Muscle layer of duodenum (tissue), 2 donors: ENCODE results near the gene SGIP1.
"Not testable (repeated sequence)": the region's sequence is repeated elsewhere in the genome, so short reads cannot be mapped to it uniquely, and the experiment has no call there.

Experiments used
- H3K27ac ChIP-seq: one replicate; pipeline ENCODE4 v1.7.0; 2013; ENCODE audit warnings: mild to moderate bottlenecking, low read length
- H3K27me3 ChIP-seq: one replicate; pipeline ENCODE4 v1.7.0; 2013; ENCODE audit warnings: low read depth, mild to moderate bottlenecking, control low read depth, low read length
- H3K36me3 ChIP-seq, 2 donors: one replicate each; pipeline ENCODE4 v1.7.0; 2013; ENCODE audit warnings: low read length in 2 of 2, control low read depth in 1 of 2, mild to moderate bottlenecking in 1 of 2; ENCODE audit not compliant: insufficient read depth in 2 of 2, control insufficient read depth in 1 of 2
- H3K4me1 ChIP-seq, 2 donors: one replicate each; pipeline ENCODE4 v1.7.0; 2013; ENCODE audit warnings: low read length in 2 of 2, mild to moderate bottlenecking in 2 of 2, control low read depth in 1 of 2, moderate library complexity in 1 of 2; ENCODE audit not compliant: insufficient read depth in 2 of 2, control insufficient read depth in 1 of 2
- H3K4me3 ChIP-seq, 2 donors: one replicate each; pipeline ENCODE4 v1.7.0; 2013; ENCODE audit warnings: low read length in 2 of 2, low read depth in 1 of 2, mild to moderate bottlenecking in 1 of 2
- H3K9me3 ChIP-seq, 2 donors: one replicate each; pipeline ENCODE4 v1.7.0; 2013; ENCODE audit warnings: low read length in 2 of 2, control low read depth in 1 of 2, mild to moderate bottlenecking in 1 of 2; ENCODE audit not compliant: control insufficient read depth in 1 of 2
- donor health status: healthy.

Gene SGIP1

GRCh38 chr1:66711420-66711819 lies 177.5 kb downstream of the SGIP1 start:
- Histone ChIP-seq H3K4me3 (no peak overlapping the region), H3K9me3 (no peaks in the 10 kb centered on the region), H3K27me3 (no peaks in the 10 kb centered on the region), H3K4me1 (no peaks in the 10 kb centered on the region), H3K36me3 (no peaks in the 10 kb centered on the region), H3K27ac (no peak overlapping the region)

- Histone ChIP-seq H3K4me3 (no peak overlapping the region), H3K27ac (no peak overlapping the region), H3K9me3 (no peaks in the 10 kb centered on the region), H3K4me1 (no peaks in the 10 kb centered on the region), H3K27me3 (no peaks in the 10 kb centered on the region), H3K36me3 (no peaks in the 10 kb centered on the region)
Measured at GRCh38 chr1:66712839-66713238, 178.9 kb downstream of the SGIP1 start.

GRCh38 chr1:66723985-66724384 lies 190.0 kb downstream of the SGIP1 start:
- Histone ChIP-seq H3K27ac (no peak overlapping the region), H3K36me3 (peaks cover 0 to 4% of the 10 kb centered on the region in 2 donors), H3K4me3 (no peak overlapping the region), H3K27me3 (no peaks in the 10 kb centered on the region), H3K9me3 (no peaks in the 10 kb centered on the region), H3K4me1 (no peaks in the 10 kb centered on the region)

GRCh38 chr1:66725885-66726665 lies 192.1 kb downstream of the SGIP1 start:
- H3K27me3 ChIP-seq: no peaks in the 10 kb centered on the region
- H3K27ac ChIP-seq: no peak overlapping the region
- H3K4me1 ChIP-seq: no peaks in the 10 kb centered on the region
- H3K4me3 ChIP-seq: no peak overlapping the region
- H3K36me3 ChIP-seq: peaks cover 0 to 13% of the 10 kb centered on the region in 2 donors
- H3K9me3 ChIP-seq: no peaks in the 10 kb centered on the region

- H3K4me1 ChIP-seq: no peaks in the 10 kb centered on the region
- H3K4me3 ChIP-seq: no peak overlapping the region
- peaks cover 0 to 9% of the 10 kb centered on the region in 2 donors for H3K36me3 ChIP-seq
- H3K27me3 ChIP-seq: no peaks in the 10 kb centered on the region
- H3K9me3 ChIP-seq: no peaks in the 10 kb centered on the region
- no peak overlapping the region for H3K27ac ChIP-seq
Measured at GRCh38 chr1:66728021-66728420, 194.1 kb downstream of the SGIP1 start.

GRCh38 chr1:66728716-66729115 lies 194.8 kb downstream of the SGIP1 start:
- not testable (repeated sequence) for H3K27ac ChIP-seq, H3K36me3 ChIP-seq, H3K9me3 ChIP-seq, H3K27me3 ChIP-seq, H3K4me3 ChIP-seq, H3K4me1 ChIP-seq

GRCh38 chr1:66729119-66729518 lies 195.2 kb downstream of the SGIP1 start:
- H3K27me3 ChIP-seq: no peaks in the 10 kb centered on the region
- no peaks in the 10 kb centered on the region for H3K9me3 ChIP-seq
- no peak overlapping the region for H3K27ac ChIP-seq
- H3K4me3 ChIP-seq: no peak overlapping the region
- H3K4me1 ChIP-seq: no peaks in the 10 kb centered on the region
- peaks cover 0 to 9% of the 10 kb centered on the region in 2 donors for H3K36me3 ChIP-seq

GRCh38 chr1:66729523-66729922 lies 195.6 kb downstream of the SGIP1 start:
- H3K36me3 ChIP-seq: peaks cover 0 to 9% of the 10 kb centered on the region in 2 donors
- no peaks in the 10 kb centered on the region for H3K9me3 ChIP-seq
- no peak overlapping the region for H3K4me3 ChIP-seq
- H3K27me3 ChIP-seq: no peaks in the 10 kb centered on the region
- H3K4me1 ChIP-seq: no peaks in the 10 kb centered on the region
- H3K27ac ChIP-seq: no peak overlapping the region

- H3K4me3 ChIP-seq: no peak overlapping the region
- no peaks in the 10 kb centered on the region for H3K4me1 ChIP-seq
- no peaks in the 10 kb centered on the region for H3K27me3 ChIP-seq
- peaks cover 0 to 9% of the 10 kb centered on the region in 2 donors for H3K36me3 ChIP-seq
- no peak overlapping the region for H3K27ac ChIP-seq
- no peaks in the 10 kb centered on the region for H3K9me3 ChIP-seq
Measured at GRCh38 chr1:66730462-66730861, 196.5 kb downstream of the SGIP1 start.

- H3K4me3 ChIP-seq: no peak overlapping the region
- H3K9me3 ChIP-seq: no peaks in the 10 kb centered on the region
- H3K27me3 ChIP-seq: no peaks in the 10 kb centered on the region
- H3K4me1 ChIP-seq: no peaks in the 10 kb centered on the region
- peaks cover 0 to 9% of the 10 kb centered on the region in 2 donors for H3K36me3 ChIP-seq
- no peak overlapping the region for H3K27ac ChIP-seq
Measured at GRCh38 chr1:66731170-66731865, 197.4 kb downstream of the SGIP1 start.

- no peaks in the 10 kb centered on the region for H3K4me1 ChIP-seq
- no peaks in the 10 kb centered on the region for H3K9me3 ChIP-seq
- H3K27ac ChIP-seq: no peak overlapping the region
- H3K36me3 ChIP-seq: peaks cover 0 to 9% of the 10 kb centered on the region in 2 donors
- H3K4me3 ChIP-seq: no peak overlapping the region
- H3K27me3 ChIP-seq: no peaks in the 10 kb centered on the region
Measured at GRCh38 chr1:66732407-66733166, 198.6 kb downstream of the SGIP1 start.
